Measurements from ENCODE around the gene SH3PXD2A.
A peak's percentile ranks its signal among the peaks of the same experiment; 100 is the strongest.

SH3PXD2A gene

GRCh38 chr10:103745341-103746247, 109.8 kb downstream of the SH3PXD2A start:
- peaks cover 13% of the 10 kb centered on the region; the same call in 1 of the 2 replicates for H3K4me1 ChIP-seq (ENCODE audit: control insufficient read depth, insufficient read depth, low read length)
- no peak overlapping the region for H3K27ac ChIP-seq (ENCODE audit: low read depth, low read length)
- no peak overlapping the region for H3K4me3 ChIP-seq (ENCODE audit: low read depth, low read length)
- H3K9me3 ChIP-seq (ENCODE audit: control insufficient read depth, insufficient read depth, low read depth, low read length) = no peaks in the 10 kb centered on the region
- no peaks in the 10 kb centered on the region for H3K27me3 ChIP-seq (ENCODE audit: control insufficient read depth, insufficient read depth, low read length)
- no peaks in the 10 kb centered on the region for H3K36me3 ChIP-seq (ENCODE audit: control insufficient read depth, insufficient read depth, low read length)
- no peak overlapping the region for H3K9ac ChIP-seq (ENCODE audit: low read length)

- peaks cover 24% of the 10 kb centered on the region; the same call in 1 of the 2 replicates for H3K4me1 ChIP-seq (ENCODE audit: control insufficient read depth, insufficient read depth, low read length)
- H3K9me3 ChIP-seq (ENCODE audit: control insufficient read depth, insufficient read depth, low read depth, low read length) = no peaks in the 10 kb centered on the region
- no peak overlapping the region for H3K27ac ChIP-seq (ENCODE audit: low read depth, low read length)
- no peaks in the 10 kb centered on the region for H3K27me3 ChIP-seq (ENCODE audit: control insufficient read depth, insufficient read depth, low read length)
- no peak overlapping the region for H3K4me3 ChIP-seq (ENCODE audit: low read depth, low read length)
- H3K9ac ChIP-seq (ENCODE audit: low read length) = no peak overlapping the region
- H3K36me3 ChIP-seq (ENCODE audit: control insufficient read depth, insufficient read depth, low read length) = no peaks in the 10 kb centered on the region
These were observed 112.6 kb downstream of the SH3PXD2A start for GRCh38 chr10:103742824-103743223.

GRCh38 chr10:103740611-103741010, 114.8 kb downstream of the SH3PXD2A start:
- Histone ChIP-seq H3K9me3 (ENCODE audit: control insufficient read depth, insufficient read depth, low read depth, low read length) (no peaks in the 10 kb centered on the region), H3K4me1 (ENCODE audit: control insufficient read depth, insufficient read depth, low read length) (peaks cover 19% of the 10 kb centered on the region; the same call in 1 of the 2 replicates), H3K9ac (ENCODE audit: low read length) (no peak overlapping the region), H3K27me3 (ENCODE audit: control insufficient read depth, insufficient read depth, low read length) (no peaks in the 10 kb centered on the region), H3K4me3 (ENCODE audit: low read depth, low read length) (no peak overlapping the region), H3K36me3 (ENCODE audit: control insufficient read depth, insufficient read depth, low read length) (no peaks in the 10 kb centered on the region), H3K27ac (ENCODE audit: low read depth, low read length) (no peak overlapping the region)

GRCh38 chr10:103739039-103739764, 116.2 kb downstream of the SH3PXD2A start:
- Histone ChIP-seq H3K9ac (ENCODE audit: low read length) (no peak overlapping the region), H3K4me1 (ENCODE audit: control insufficient read depth, insufficient read depth, low read length) (peaks cover 14% of the 10 kb centered on the region; the same call in 1 of the 2 replicates), H3K9me3 (ENCODE audit: control insufficient read depth, insufficient read depth, low read depth, low read length) (no peaks in the 10 kb centered on the region), H3K4me3 (ENCODE audit: low read depth, low read length) (no peak overlapping the region), H3K36me3 (ENCODE audit: control insufficient read depth, insufficient read depth, low read length) (no peaks in the 10 kb centered on the region), H3K27me3 (ENCODE audit: control insufficient read depth, insufficient read depth, low read length) (no peaks in the 10 kb centered on the region), H3K27ac (ENCODE audit: low read depth, low read length) (no peak overlapping the region)

- Histone ChIP-seq H3K27me3 (ENCODE audit: control insufficient read depth, insufficient read depth, low read length) (no peaks in the 10 kb centered on the region), H3K9me3 (ENCODE audit: control insufficient read depth, insufficient read depth, low read depth, low read length) (no peaks in the 10 kb centered on the region), H3K36me3 (ENCODE audit: control insufficient read depth, insufficient read depth, low read length) (no peaks in the 10 kb centered on the region), H3K9ac (ENCODE audit: low read length) (no peak overlapping the region), H3K4me3 (ENCODE audit: low read depth, low read length) (no peak overlapping the region), H3K4me1 (ENCODE audit: control insufficient read depth, insufficient read depth, low read length) (peaks cover 20% of the 10 kb centered on the region), H3K27ac (ENCODE audit: low read depth, low read length) (no peak overlapping the region)
These were observed 117.5 kb downstream of the SH3PXD2A start for GRCh38 chr10:103737735-103738367.

- peaks cover 31% of the 10 kb centered on the region for H3K4me1 ChIP-seq (ENCODE audit: control insufficient read depth, insufficient read depth, low read length)
- H3K9me3 ChIP-seq (ENCODE audit: control insufficient read depth, insufficient read depth, low read depth, low read length) = no peaks in the 10 kb centered on the region
- no peak overlapping the region for H3K9ac ChIP-seq (ENCODE audit: low read length)
- H3K4me3 ChIP-seq (ENCODE audit: low read depth, low read length) = no peak overlapping the region
- H3K27me3 ChIP-seq (ENCODE audit: control insufficient read depth, insufficient read depth, low read length) = no peaks in the 10 kb centered on the region
- no peaks in the 10 kb centered on the region for H3K36me3 ChIP-seq (ENCODE audit: control insufficient read depth, insufficient read depth, low read length)
- H3K27ac ChIP-seq (ENCODE audit: low read depth, low read length) = no peak overlapping the region
These were observed 118.6 kb downstream of the SH3PXD2A start for GRCh38 chr10:103736763-103737162.

- peaks cover 35% of the 10 kb centered on the region for H3K4me1 ChIP-seq (ENCODE audit: control insufficient read depth, insufficient read depth, low read length)
- no peaks in the 10 kb centered on the region for H3K27me3 ChIP-seq (ENCODE audit: control insufficient read depth, insufficient read depth, low read length)
- H3K4me3 ChIP-seq (ENCODE audit: low read depth, low read length) = no peak overlapping the region
- H3K36me3 ChIP-seq (ENCODE audit: control insufficient read depth, insufficient read depth, low read length) = no peaks in the 10 kb centered on the region
- H3K27ac ChIP-seq (ENCODE audit: low read depth, low read length) = no peak overlapping the region
- no peak overlapping the region for H3K9ac ChIP-seq (ENCODE audit: low read length)
- H3K9me3 ChIP-seq (ENCODE audit: control insufficient read depth, insufficient read depth, low read depth, low read length) = no peaks in the 10 kb centered on the region
These were observed 119.3 kb downstream of the SH3PXD2A start for GRCh38 chr10:103736044-103736443.

- Histone ChIP-seq H3K27ac (ENCODE audit: low read depth, low read length) (no peak overlapping the region), H3K36me3 (ENCODE audit: control insufficient read depth, insufficient read depth, low read length) (no peaks in the 10 kb centered on the region), H3K4me3 (ENCODE audit: low read depth, low read length) (no peak overlapping the region), H3K9me3 (ENCODE audit: control insufficient read depth, insufficient read depth, low read depth, low read length) (no peaks in the 10 kb centered on the region), H3K27me3 (ENCODE audit: control insufficient read depth, insufficient read depth, low read length) (no peaks in the 10 kb centered on the region), H3K9ac (ENCODE audit: low read length) (no peak overlapping the region), H3K4me1 (ENCODE audit: control insufficient read depth, insufficient read depth, low read length) (peaks cover 42% of the 10 kb centered on the region)
These were observed 120.6 kb downstream of the SH3PXD2A start for GRCh38 chr10:103734731-103735130.

GRCh38 chr10:103733045-103733419, 122.3 kb downstream of the SH3PXD2A start:
- Histone ChIP-seq H3K36me3 (ENCODE audit: control insufficient read depth, insufficient read depth, low read length) (no peaks in the 10 kb centered on the region), H3K27ac (ENCODE audit: low read depth, low read length) (no peak overlapping the region; the same call in 1 of the 2 replicates), H3K4me1 (ENCODE audit: control insufficient read depth, insufficient read depth, low read length) (peaks cover 39% of the 10 kb centered on the region), H3K27me3 (ENCODE audit: control insufficient read depth, insufficient read depth, low read length) (no peaks in the 10 kb centered on the region), H3K9me3 (ENCODE audit: control insufficient read depth, insufficient read depth, low read depth, low read length) (no peaks in the 10 kb centered on the region), H3K4me3 (ENCODE audit: low read depth, low read length) (no peak overlapping the region), H3K9ac (ENCODE audit: low read length) (no peak overlapping the region)

- Histone ChIP-seq H3K9ac (ENCODE audit: low read length) (peak overlapping the region; percentile 9), H3K9me3 (ENCODE audit: control insufficient read depth, insufficient read depth, low read depth, low read length) (no peaks in the 10 kb centered on the region), H3K4me1 (ENCODE audit: control insufficient read depth, insufficient read depth, low read length) (peaks cover 40% of the 10 kb centered on the region), H3K27ac (ENCODE audit: low read depth, low read length) (no peak overlapping the region), H3K4me3 (ENCODE audit: low read depth, low read length) (no peak overlapping the region), H3K27me3 (ENCODE audit: control insufficient read depth, insufficient read depth, low read length) (no peaks in the 10 kb centered on the region), H3K36me3 (ENCODE audit: control insufficient read depth, insufficient read depth, low read length) (no peaks in the 10 kb centered on the region)
These were observed 122.9 kb downstream of the SH3PXD2A start for GRCh38 chr10:103732339-103733044.
